ENCODE results near the gene NUDT19.

GRCh38 chr19:32675720-32676185, 15.9 kb upstream of the NUDT19 start, which contains the start of gene RGS9BP:
- TF ChIP-seq, protein P1, sequence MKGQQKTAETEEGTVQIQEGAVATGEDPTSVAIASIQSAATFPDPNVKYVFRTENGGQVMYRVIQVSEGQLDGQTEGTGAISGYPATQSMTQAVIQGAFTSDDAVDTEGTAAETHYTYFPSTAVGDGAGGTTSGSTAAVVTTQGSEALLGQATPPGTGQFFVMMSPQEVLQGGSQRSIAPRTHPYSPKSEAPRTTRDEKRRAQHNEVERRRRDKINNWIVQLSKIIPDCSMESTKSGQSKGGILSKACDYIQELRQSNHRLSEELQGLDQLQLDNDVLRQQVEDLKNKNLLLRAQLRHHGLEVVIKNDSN (IDR thresholded peaks at IDR 0.05; ENCODE audit: borderline replicate concordance, extremely low read length, insufficient read depth, low read depth, low read length) = peak; percentile 81
- TF ChIP-seq CTCF (IDR thresholded peaks at IDR 0.05 in 2 of 3, conservative IDR thresholded peaks at IDR 0.05 in 1 of 3; ENCODE audit: control insufficient read depth in 2 of 3, extremely low read depth in 1 of 3, insufficient read depth in 1 of 3, low read depth in 3 of 3, low read length in 3 of 3) (no peak), MTA3 (IDR thresholded peaks at IDR 0.05; ENCODE audit: borderline replicate concordance, low read length) (no peak), ZNF24 (IDR thresholded peaks at IDR 0.05) (no peak), BCLAF1 (IDR thresholded peaks at IDR 0.05) (no peak)
